OCI-LY1 (cell line): Measurements from ENCODE around the gene CDYL2.

ENCODE experiments used
- H2AFZ ChIP-seq: fragments of 200-600 bp; sonication (generic), shearing (Covaris generic); 2 replicates; pipeline ENCODE4 v1.6.0; 2014; ENCODE audit warnings: antibody characterized with exemption, mild to moderate bottlenecking, low read length
- H3F3A ChIP-seq: fragments of 200-600 bp; sonication (generic), shearing (Covaris generic); 2 replicates; pipeline ENCODE4 v1.6.0; 2014; ENCODE audit warnings: mild to moderate bottlenecking, antibody characterized with exemption, low read length, moderate library complexity; ENCODE audit not compliant: insufficient read depth
- H3K27ac ChIP-seq: fragments of 200-600 bp; sonication (generic); 2 replicates; pipeline ENCODE4 v1.5.1; 2014; ENCODE audit warnings: low read length, mixed run types, mild to moderate bottlenecking, low read depth; ENCODE audit not compliant: poor library complexity, severe bottlenecking
- H3K27me3 ChIP-seq: fragments of 200-600 bp; sonication (generic); 2 replicates; pipeline ENCODE4 v1.6.0; 2014; ENCODE audit warnings: antibody characterized with exemption, mild to moderate bottlenecking, low read length, moderate library complexity; ENCODE audit not compliant: insufficient read depth
- H3K36me3 ChIP-seq: fragments of 200-600 bp; sonication (generic); 2 replicates; pipeline ENCODE4 v1.6.1; 2014; ENCODE audit warnings: mild to moderate bottlenecking, antibody characterized with exemption, low read length, moderate library complexity, mixed read lengths; ENCODE audit not compliant: insufficient read depth
- H3K4me1 ChIP-seq: fragments of 200-600 bp; sonication (generic); 2 replicates; pipeline ENCODE4 v1.5.1; 2014; ENCODE audit warnings: mild to moderate bottlenecking, low read length, moderate library complexity; ENCODE audit not compliant: insufficient read depth, severe bottlenecking
- H3K4me2 ChIP-seq: fragments of 200-600 bp; sonication (generic), shearing (Covaris generic); 2 replicates; pipeline ENCODE4 v1.6.1; 2014; ENCODE audit warnings: low read length
- H3K4me3 ChIP-seq: fragments of 200-600 bp; sonication (generic); 2 replicates; pipeline ENCODE4 v1.5.1; 2014; ENCODE audit warnings: low read length, low read depth, mild to moderate bottlenecking, mixed read lengths; ENCODE audit not compliant: poor library complexity, severe bottlenecking
- H3K79me2 ChIP-seq: fragments of 200-600 bp; shearing (Covaris generic); 2 replicates; pipeline ENCODE4 v1.6.1; 2016; ENCODE audit warnings: mixed run types, low read length, mixed read lengths; ENCODE audit not compliant: insufficient read depth
- H3K9ac ChIP-seq: fragments of 200-600 bp; sonication (generic), shearing (Covaris generic); 2 replicates; pipeline ENCODE4 v1.6.1; 2014; ENCODE audit warnings: mild to moderate bottlenecking, low read length, mixed read lengths
- H3K9me2 ChIP-seq: fragments of 200-600 bp; sonication (generic), shearing (Covaris generic); 2 replicates; pipeline ENCODE4 v1.6.1; 2014; ENCODE audit warnings: low read depth, mild to moderate bottlenecking, low read length, mixed read lengths
- H3K9me3 ChIP-seq: fragments of 200-600 bp; shearing (Covaris generic); 2 replicates; pipeline ENCODE4 v1.6.1; 2014; ENCODE audit warnings: low read length, mixed read lengths
- H4K20me1 ChIP-seq: fragments of 200-600 bp; sonication (generic), shearing (Covaris generic); 2 replicates; pipeline ENCODE4 v1.6.0; 2016; ENCODE audit warnings: mild to moderate bottlenecking, low read length; ENCODE audit not compliant: insufficient read depth
- CTCF ChIP-seq: fragments of 200-600 bp; sonication (generic), shearing (Covaris generic); IDR thresholded peaks from 2 replicates; pipeline ENCODE4 v1.5.1; 2017; ENCODE audit warnings: mild to moderate bottlenecking, antibody characterized with exemption, low read length, moderate library complexity, mixed read lengths
- EZH2 ChIP-seq: fragments of 200-600 bp; sonication (generic), shearing (Covaris generic); IDR thresholded peaks from 2 replicates; pipeline ENCODE4 v1.8.0; 2017; ENCODE audit warnings: borderline replicate concordance, mixed run types, mild to moderate bottlenecking, antibody characterized with exemption, low read length, moderate library complexity, mixed read lengths

The CDYL2 gene

GRCh38 chr16:80707686-80708085 lies 96.7 kb downstream of the CDYL2 start:
- H3K9me3 ChIP-seq, result no peaks in the 10 kb centered on the region
- H3K4me1 ChIP-seq, result no peaks in the 10 kb centered on the region
- H3K27ac ChIP-seq, result no peak overlapping the region
- H3F3A ChIP-seq, result no peaks in the 10 kb centered on the region
- H3K9me2 ChIP-seq, result no peaks in the 10 kb centered on the region
- no peak overlapping the region for H2AFZ ChIP-seq
- H3K27me3 ChIP-seq, result no peaks in the 10 kb centered on the region; the same call in 1 of the 2 replicates
- no peak overlapping the region for H3K4me3 ChIP-seq
- no peak overlapping the region for H3K9ac ChIP-seq
- H3K4me2 ChIP-seq, result no peak overlapping the region
- H3K36me3 ChIP-seq, result no peaks in the 10 kb centered on the region; the same call in 1 of the 2 replicates
- H4K20me1 ChIP-seq, result no peaks in the 10 kb centered on the region
- TF ChIP-seq CTCF (no peak), EZH2 (no peak)
- H3K79me2 ChIP-seq, result no peaks in the 10 kb centered on the region

GRCh38 chr16:80705596-80705995 lies 98.8 kb downstream of the CDYL2 start:
- Histone ChIP-seq H3K9me2 (no peaks in the 10 kb centered on the region), H3K9me3 (no peaks in the 10 kb centered on the region), H3K4me3 (no peak overlapping the region), H3K79me2 (no peaks in the 10 kb centered on the region), H3K4me2 (no peak overlapping the region), H3K9ac (no peak overlapping the region), H3K4me1 (no peaks in the 10 kb centered on the region), H4K20me1 (no peaks in the 10 kb centered on the region), H2AFZ (no peak overlapping the region), H3K27me3 (no peaks in the 10 kb centered on the region; the same call in 1 of the 2 replicates), H3K36me3 (no peaks in the 10 kb centered on the region; the same call in 1 of the 2 replicates), H3F3A (no peaks in the 10 kb centered on the region), H3K27ac (no peak overlapping the region)
- TF ChIP-seq EZH2, result no peak
- TF ChIP-seq CTCF, result no peak

- H3K79me2 ChIP-seq, result no peaks in the 10 kb centered on the region
- H3K9me3 ChIP-seq, result no peaks in the 10 kb centered on the region
- no peaks in the 10 kb centered on the region for H3F3A ChIP-seq
- no peak overlapping the region for H2AFZ ChIP-seq
- no peaks in the 10 kb centered on the region; the same call in 1 of the 2 replicates for H3K36me3 ChIP-seq
- H3K4me1 ChIP-seq, result no peaks in the 10 kb centered on the region
- TF ChIP-seq CTCF (no peak), EZH2 (no peak)
- no peaks in the 10 kb centered on the region; the same call in 1 of the 2 replicates for H3K27me3 ChIP-seq
- H3K4me3 ChIP-seq, result no peak overlapping the region
- no peak overlapping the region for H3K9ac ChIP-seq
- H3K4me2 ChIP-seq, result no peak overlapping the region
- no peaks in the 10 kb centered on the region for H4K20me1 ChIP-seq
- H3K9me2 ChIP-seq, result no peaks in the 10 kb centered on the region
- H3K27ac ChIP-seq, result no peak overlapping the region
Measured at GRCh38 chr16:80704751-80705505, 99.5 kb downstream of the CDYL2 start.
